IMR-90 (cell line): ENCODE measurements around the gene LSM12. TPM values are rescaled to one million over a fixed set of nuclear protein-coding genes. Genes with fewer than 3 reads are reported as not detected.

Experiments
- ATAC-seq: fragments of 200-7000 bp; cut with Tn5 transposase; 2 replicates; pipeline ENCODE4 v1.9.1; 2020; ENCODE audit warnings: low read depth, mild to moderate bottlenecking, moderate library complexity
- BruUV-seq: library from RNA; stranded (reverse); fragments of 400-500 nt; replicated peaks from 2 replicates; lab custom pipeline; 2021; lab: Mats Ljungman, UMichigan
- CTCF ChIA-PET: fragments of 300-600 bp; formaldehyde crosslinking; extraction: SDS; loops from one replicate; lab custom pipeline; 2021; ENCODE audit warnings: antibody characterized with exemption; lab: Yijun Ruan, JAX
- POLR2A ChIA-PET: fragments of 300-600 bp; sonication (Branson Sonifier 250); formaldehyde crosslinking; loops from one replicate; lab custom pipeline; 2022; ENCODE audit warnings: antibody characterized with exemption; ENCODE audit not compliant: unreplicated experiment; lab: Charles Lee
- DNase-seq: peaks from one replicate; pipeline ENCODE4 v3.0.0; 2013
- H2AFZ ChIP-seq: replicated peaks from 2 replicates; pipeline ENCODE3; 2013; ENCODE audit warnings: low read length, mild to moderate bottlenecking; ENCODE audit not compliant: poor library complexity
- H2AK5ac ChIP-seq: 2 replicates; pipeline ENCODE4 v1.6.1; 2013; ENCODE audit warnings: low read depth, low read length, inconsistent platforms
- H2AK9ac ChIP-seq: replicated peaks from 2 replicates; pipeline ENCODE3; 2013; ENCODE audit warnings: mild to moderate bottlenecking, low read depth, low read length, moderate library complexity; ENCODE audit not compliant: poor library complexity
- H2BK120ac ChIP-seq: 2 replicates; pipeline ENCODE4 v1.6.1; 2013; ENCODE audit warnings: low read depth, low read length, inconsistent platforms
- H2BK15ac ChIP-seq: 3 replicates; pipeline ENCODE4 v1.6.1; 2013; ENCODE audit warnings: low read depth, low read length, inconsistent platforms
- H2BK20ac ChIP-seq: 2 replicates; pipeline ENCODE4 v1.6.1; 2013; ENCODE audit warnings: low read depth, mild to moderate bottlenecking, inconsistent platforms, low read length, moderate library complexity
- H2BK5ac ChIP-seq: 2 replicates; pipeline ENCODE4 v1.6.1; 2013; ENCODE audit warnings: mild to moderate bottlenecking, low read depth, low read length, inconsistent platforms; ENCODE audit not compliant: poor library complexity, severe bottlenecking
- H3K14ac ChIP-seq: replicated peaks from 2 replicates; pipeline ENCODE4 v1.6.1; 2013; ENCODE audit warnings: low read depth, low read length, inconsistent platforms
- H3K18ac ChIP-seq: 2 replicates; pipeline ENCODE4 v1.6.1; 2013; ENCODE audit warnings: low read depth, low read length, control low read depth
- H3K23ac ChIP-seq: 2 replicates; pipeline ENCODE4 v1.6.1; 2013; ENCODE audit warnings: low read depth, low read length, inconsistent platforms
- H3K27ac ChIP-seq: 2 replicates; pipeline ENCODE4 v1.5.1; 2013; ENCODE audit warnings: mild to moderate bottlenecking, control low read depth, low read length; ENCODE audit not compliant: insufficient read depth
- H3K27me3 ChIP-seq: 2 replicates; pipeline ENCODE4 v1.6.1; 2013; ENCODE audit warnings: low read length; ENCODE audit not compliant: control insufficient read depth, insufficient read depth
- H3K36me3 ChIP-seq: 2 replicates; pipeline ENCODE4 v1.6.1; 2013; ENCODE audit warnings: low read length, mixed read lengths; ENCODE audit not compliant: control insufficient read depth, insufficient read depth
- H3K4ac ChIP-seq: 2 replicates; pipeline ENCODE4 v1.6.1; 2013; ENCODE audit warnings: low read depth, low read length, inconsistent platforms
- H3K4me1 ChIP-seq: 2 replicates; pipeline ENCODE4 v1.6.1; 2013; ENCODE audit warnings: low read length, mixed read lengths; ENCODE audit not compliant: control insufficient read depth, insufficient read depth
- H3K4me2 ChIP-seq: 2 replicates; pipeline ENCODE4 v1.6.1; 2013; ENCODE audit warnings: low read depth, mild to moderate bottlenecking, control low read depth, low read length, moderate library complexity
- H3K4me3 ChIP-seq: 2 replicates; pipeline ENCODE4 v1.5.1; 2013; ENCODE audit warnings: low read depth, mild to moderate bottlenecking, control low read depth, low read length, moderate library complexity; ENCODE audit not compliant: insufficient read depth
- H3K56ac ChIP-seq: 2 replicates; pipeline ENCODE4 v1.6.1; 2013; ENCODE audit warnings: low read length, inconsistent platforms; ENCODE audit not compliant: insufficient read depth; ENCODE audit errors: extremely low read depth
- H3K79me1 ChIP-seq, 2 experiments: 2 replicates each; pipeline ENCODE4 v1.6.1; 2013; ENCODE audit warnings: low read length in 2 of 2, inconsistent platforms in 1 of 2, low read depth in 1 of 2
- H3K9ac ChIP-seq: 2 replicates; pipeline ENCODE4 v1.6.1; 2013; ENCODE audit warnings: low read depth, low read length, control low read depth
- H3K9me1 ChIP-seq: 2 replicates; pipeline ENCODE4 v1.6.1; 2013; ENCODE audit warnings: low read length, inconsistent platforms; ENCODE audit not compliant: insufficient read depth
- H3K9me3 ChIP-seq: 2 replicates; pipeline ENCODE4 v1.6.1; 2013; ENCODE audit warnings: low read length; ENCODE audit not compliant: control insufficient read depth, insufficient read depth
- H4K20me1 ChIP-seq: 2 replicates; pipeline ENCODE4 v1.6.1; 2013; ENCODE audit warnings: low read length, inconsistent platforms; ENCODE audit not compliant: insufficient read depth
- H4K5ac ChIP-seq: 2 replicates; pipeline ENCODE4 v1.6.1; 2013; ENCODE audit warnings: mild to moderate bottlenecking, low read depth, low read length, control low read depth
- H4K8ac ChIP-seq, 2 experiments: 2 replicates each; pipeline ENCODE4 v1.6.1; 2013; ENCODE audit warnings: low read depth in 2 of 2, low read length in 2 of 2, control low read depth in 1 of 2, inconsistent platforms in 1 of 2
- H4K91ac ChIP-seq: 2 replicates; pipeline ENCODE4 v1.6.1; 2013; ENCODE audit warnings: low read depth, low read length, inconsistent platforms; ENCODE audit not compliant: insufficient read depth
- BHLHE40 ChIP-seq: fragments of 150-350 bp; IDR thresholded peaks from 2 replicates; pipeline ENCODE4 v1.6.1; 2016; ENCODE audit warnings: mild to moderate bottlenecking, low read depth, low read length
- CEBPB ChIP-seq: IDR thresholded peaks from 2 replicates; pipeline ENCODE4 v1.6.1; 2012; ENCODE audit warnings: low read depth, low read length, improper control_type of control experiment
- CHD1 ChIP-seq: IDR thresholded peaks from 2 replicates; pipeline ENCODE4 v1.6.1; 2012; ENCODE audit warnings: low read depth, low read length, improper control_type of control experiment
- CTCF ChIP-seq: conservative IDR thresholded peaks from 2 replicates; pipeline ENCODE4 v1.5.1; 2012; ENCODE audit warnings: mild to moderate bottlenecking, low read depth, low read length, improper control_type of control experiment
- ELK1 ChIP-seq: fragments of 150-350 bp; IDR thresholded peaks from 2 replicates; pipeline ENCODE4 v1.6.1; 2016; ENCODE audit warnings: low read depth, mild to moderate bottlenecking, low read length, moderate library complexity, borderline replicate concordance
- FOS ChIP-seq: fragments of 150-350 bp; IDR thresholded peaks from 2 replicates; pipeline ENCODE4 v1.6.1; 2016; ENCODE audit warnings: low read depth, low read length
- MAFK ChIP-seq: IDR thresholded peaks from 2 replicates; pipeline ENCODE4 v1.6.1; 2012; ENCODE audit warnings: low read depth, low read length, improper control_type of control experiment
- MAZ ChIP-seq: IDR thresholded peaks from 2 replicates; pipeline ENCODE4 v1.6.1; 2012; ENCODE audit warnings: low read depth, mild to moderate bottlenecking, low read length, improper control_type of control experiment, moderate library complexity, borderline replicate concordance
- MXI1 ChIP-seq: IDR thresholded peaks from 2 replicates; pipeline ENCODE4 v1.6.1; 2012; ENCODE audit warnings: low read depth, mild to moderate bottlenecking, low read length, moderate library complexity, borderline replicate concordance
- NFE2L2 ChIP-seq: fragments of 150-350 bp; IDR thresholded peaks from 2 replicates; pipeline ENCODE4 v1.6.1; 2016; ENCODE audit warnings: low read depth, mild to moderate bottlenecking, low read length
- POLR2A ChIP-seq: IDR thresholded peaks from 2 replicates; pipeline ENCODE4 v1.6.1; 2012; ENCODE audit warnings: mild to moderate bottlenecking, low read depth, low read length
- RAD21 ChIP-seq: IDR thresholded peaks from 2 replicates; pipeline ENCODE4 v1.6.1; 2012; ENCODE audit warnings: low read length, improper control_type of control experiment
- RCOR1 ChIP-seq: IDR thresholded peaks from 2 replicates; pipeline ENCODE4 v1.6.1; 2012; ENCODE audit warnings: mild to moderate bottlenecking, low read length, improper control_type of control experiment; ENCODE audit not compliant: insufficient replicate concordance
- RFX5 ChIP-seq: IDR thresholded peaks from 2 replicates; pipeline ENCODE4 v1.8.0; 2012; ENCODE audit warnings: low read depth, mild to moderate bottlenecking, low read length, moderate library complexity
- SMC3 ChIP-seq: fragments of 150-350 bp; IDR thresholded peaks from 2 replicates; pipeline ENCODE4 v1.6.1; 2016; ENCODE audit warnings: low read depth, mild to moderate bottlenecking, antibody characterized with exemption, low read length, moderate library complexity
- USF2 ChIP-seq: fragments of 150-350 bp; IDR thresholded peaks from 2 replicates; pipeline ENCODE4 v1.6.1; 2017; ENCODE audit warnings: mild to moderate bottlenecking, antibody characterized with exemption, low read length, low read depth
- WGBS, 2 experiments: methylation state at CpG; one replicate each; pipeline versions ENCODE4 v1.1.5 to v1.1.7; 2013; ENCODE audit warnings: missing lambda C conversion rate in 2 of 2; ENCODE audit not compliant: insufficient read length in 1 of 2; ENCODE audit errors: extremely low coverage in 2 of 2; 5-methylcytosine and 5-hydroxymethylcytosine counted together
- dilution Hi-C: fragments of 300-500 bp; cut with HindIII; formaldehyde crosslinking; loops from one replicate; pipeline ENCODE4 v1.14.3; 2018; ENCODE audit warnings: low sequenced_read_pairs; ENCODE audit not compliant: unreplicated experiment
- in situ Hi-C: fragments of 300-500 bp; cut with MboI; formaldehyde crosslinking; loops from 3 replicates; pipeline ENCODE4 v1.14.3; 2019; ENCODE audit warnings: low sequenced_read_pairs, inconsistent platforms, mixed read lengths
- intact Hi-C: fragments of 100-400 bp; cut with micrococcal nuclease; formaldehyde crosslinking; loops from 2 replicates; pipeline ENCODE4 v1.10.0; 2022
- polyA plus RNA-seq, 3 experiments: library from polyadenylated mRNA; depleted of rRNA; stranded (reverse); fragments of >200 nt; gene quantifications; 2 replicates each; pipeline ENCODE4 v1.2.3, GENCODE V29; 2012; ENCODE audit warnings: low replicate concordance in 1 of 3
- total RNA-seq: library from RNA; depleted of rRNA; stranded (reverse); fragments of >200 nt; gene quantifications from 2 replicates; pipeline ENCODE4 v1.2.3, GENCODE V29; 2012

The LSM12 gene
- total and polyA plus RNA-seq, 2 of the 4 experiments (the other 2 are of a cell fraction): 38.0 to 41.0 TPM

GRCh38 chr17:44006272-44006597, 60.2 kb downstream of the LSM12 start:
- H3K27ac ChIP-seq: peak overlapping the region; percentile 22; the same call in 1 of the 2 replicates
- intact Hi-C loops: no loop called here
- no TSS peak for BruUV-seq
- peaks cover 3% of the 10 kb centered on the region; the same call in 1 of the 2 replicates for H3K27me3 ChIP-seq
- peak overlapping the region; percentile 84 for H3K14ac ChIP-seq
- H3K4me2 ChIP-seq: peak overlapping the region; percentile 68
- CTCF ChIA-PET: no interaction called here
- 3% methylated on average over 10 of the region's 21 CpGs; no CpG with 5 or more reads in 1 of the 2 experiments for WGBS, 2 experiments
- H3K9ac ChIP-seq: peak overlapping the region; percentile 35; the same call in 1 of the 2 replicates
- H3K56ac ChIP-seq: no peak overlapping the region; the same call in 1 of the 2 replicates
- H3K4me3 ChIP-seq: peak overlapping the region; percentile 51
- H3K23ac ChIP-seq: peak overlapping the region; percentile 13; the same call in 1 of the 2 replicates
- peak overlapping the region; percentile 60; the same call in 1 of the 2 replicates for H4K91ac ChIP-seq
- no peaks in the 10 kb centered on the region for H3K9me3 ChIP-seq
- peak overlapping the region; percentile 74 for H2AK5ac ChIP-seq
- no peak overlapping the region for H2BK20ac ChIP-seq
- H4K5ac ChIP-seq: peak overlapping the region; percentile 56
- H2BK5ac ChIP-seq: peak overlapping the region; percentile 69
- no peak overlapping the region for H2BK15ac ChIP-seq
- DNase-seq (no peak), ATAC-seq (no peak)
- H3K36me3 ChIP-seq: no peaks in the 10 kb centered on the region
- peaks cover 20% of the 10 kb centered on the region for H3K4me1 ChIP-seq
- peak overlapping the region; percentile 12; the same call in 1 of the 2 replicates for H3K18ac ChIP-seq
- peaks cover 0 to 35% of the 10 kb centered on the region in 2 experiments; a peak in 2 of 4 replicates for H3K79me1 ChIP-seq
- H2BK120ac ChIP-seq: no peak overlapping the region
- POLR2A ChIA-PET: no interaction called here
- H3K4ac ChIP-seq: peak overlapping the region; percentile 86
- peaks cover 15% of the 10 kb centered on the region for H3K9me1 ChIP-seq
- in situ Hi-C loops: no loop called here
- H4K20me1 ChIP-seq: no peaks in the 10 kb centered on the region
- TF ChIP-seq MXI1 (no peak), USF2 (no peak), NFE2L2 (no peak), MAFK (no peak), POLR2A (no peak), RCOR1 (no peak), SMC3 (no peak), CEBPB (no peak), ELK1 (no peak), CHD1 (no peak), RFX5 (no peak), RAD21 (no peak), CTCF (no peak), FOS (no peak), BHLHE40 (no peak), MAZ (no peak)
- peak overlapping the region; percentile 64 to 73; a peak in 3 of 4 replicates for H4K8ac ChIP-seq
- dilution Hi-C loops: no loop called here
- H2AFZ ChIP-seq: peak overlapping the region; percentile 96
- peak overlapping the region; percentile 93 for H2AK9ac ChIP-seq
